ENCODE measurements around the gene PDE9A. TPM values are rescaled to one million over a fixed set of nuclear protein-coding genes. Genes with fewer than 3 reads are reported as not detected.

PDE9A gene
- total and polyA plus RNA-seq, 2 donors (not counting 3 experiments of a cell fraction or from before 2014, with no cell fraction given) = 0.28 to 2.2 TPM

DNA sequence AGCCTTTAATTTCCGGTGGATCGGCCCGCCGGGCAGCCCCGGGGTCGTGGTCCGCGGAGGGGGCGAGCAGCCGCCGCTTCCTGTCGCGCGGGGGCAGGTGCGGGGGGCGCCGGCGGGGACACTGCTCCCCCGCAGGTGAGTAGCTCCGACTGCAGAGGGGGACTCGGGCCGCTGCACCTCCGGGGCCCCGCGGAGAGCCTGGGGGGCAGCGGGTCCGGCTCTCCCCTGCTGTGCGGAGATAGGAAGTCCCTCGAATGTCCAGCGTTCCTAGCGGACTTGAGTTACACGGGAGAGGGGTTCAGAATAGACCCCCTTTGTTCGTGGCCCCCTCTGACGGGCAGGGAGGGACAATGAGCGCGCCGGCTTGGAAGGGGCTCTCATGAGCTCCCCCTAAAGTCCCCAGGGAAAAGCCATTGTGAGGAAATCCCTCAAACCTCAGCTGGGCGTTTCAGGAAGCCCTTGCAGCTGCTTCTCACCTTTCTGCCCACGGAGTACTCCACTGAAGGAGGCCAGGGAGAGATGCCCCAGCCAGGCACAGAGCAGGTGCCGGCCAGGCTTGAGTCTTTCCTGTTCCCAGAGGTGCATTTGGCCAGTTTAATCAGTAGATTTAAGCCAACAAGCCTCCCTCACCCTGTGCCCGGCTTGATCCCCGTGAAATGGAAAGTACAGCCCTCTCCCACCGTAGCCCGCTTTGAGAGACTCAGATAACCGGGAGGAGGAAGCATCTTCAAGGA is 925 bp downstream of the PDE9A start:
- no TSS peak for BruUV-seq (replicated peaks)
- no peaks in the 10 kb centered on the region for H3K4me1 ChIP-seq (ENCODE audit: control insufficient read depth, extremely low read depth, insufficient read depth, low read length)
- no peaks in the 10 kb centered on the region for H3K9me3 ChIP-seq (replicated peaks; ENCODE audit: control insufficient read depth, insufficient read depth, low read length)
- H3K27me3 ChIP-seq (ENCODE audit: control insufficient read depth in 2 of 2, insufficient read depth in 2 of 2, low read length in 2 of 2) = peaks cover 21 to 25% of the 10 kb centered on the region in 2 experiments
- TF ChIP-seq POLR2A (IDR thresholded peaks at IDR 0.05; ENCODE audit: low read depth, low read length) = no peak
- TF ChIP-seq EZH2 (IDR thresholded peaks at IDR 0.05; ENCODE audit: borderline replicate concordance, low read depth, low read length, severe bottlenecking) = peak; percentile 99
- no peak overlapping the region for H3K9ac ChIP-seq (replicated peaks; ENCODE audit: extremely low read depth, insufficient read depth, low read length)
- FAIRE-seq = no peak
- H3K4me3 ChIP-seq (replicated peaks in 1 of 3; ENCODE audit: insufficient read depth in 1 of 3, low read depth in 1 of 3, low read length in 3 of 3) = peak overlapping the region in 1 of 3 experiments; percentile 16
- H3K79me2 ChIP-seq (ENCODE audit: control insufficient read depth, insufficient read depth, low read length) = no peaks in the 10 kb centered on the region
- no peaks in the 10 kb centered on the region for H4K20me1 ChIP-seq (replicated peaks; ENCODE audit: control insufficient read depth, extremely low read depth, insufficient read depth, low read length)
- no peak overlapping the region for H3K27ac ChIP-seq (ENCODE audit: insufficient read depth, low read depth, low read length)
- H2AFZ ChIP-seq (ENCODE audit: low read depth, low read length) = no peak overlapping the region
- CTCF ChIA-PET = interaction anchor here (1.4 to 2.6 kb wide), 2 partner anchors 61 to 163 kb away, joined by 4 to 18 read pairs; no protein-coding TSS in a partner anchor
- dilution Hi-C loops (cut with MboI; ENCODE audit: extremely low pct_ligation_motif_present, low sequenced_read_pairs) (no loop called here), intact Hi-C loops (cut with micrococcal nuclease) (no loop called here)
- DNase-seq (ENCODE audit: low read depth, low spot score) = no peak
- H3K4me2 ChIP-seq (ENCODE audit: insufficient read depth, low read length) = no peak overlapping the region
- POLR2A ChIA-PET = no interaction called here
- no peaks in the 10 kb centered on the region for H3K36me3 ChIP-seq (ENCODE audit: control insufficient read depth in 2 of 2, extremely low read depth in 1 of 2, insufficient read depth in 2 of 2, low read length in 2 of 2)
- H3K9me1 ChIP-seq (replicated peaks; ENCODE audit: control insufficient read depth, extremely low read depth, insufficient read depth, low read length) = no peaks in the 10 kb centered on the region

DNA sequence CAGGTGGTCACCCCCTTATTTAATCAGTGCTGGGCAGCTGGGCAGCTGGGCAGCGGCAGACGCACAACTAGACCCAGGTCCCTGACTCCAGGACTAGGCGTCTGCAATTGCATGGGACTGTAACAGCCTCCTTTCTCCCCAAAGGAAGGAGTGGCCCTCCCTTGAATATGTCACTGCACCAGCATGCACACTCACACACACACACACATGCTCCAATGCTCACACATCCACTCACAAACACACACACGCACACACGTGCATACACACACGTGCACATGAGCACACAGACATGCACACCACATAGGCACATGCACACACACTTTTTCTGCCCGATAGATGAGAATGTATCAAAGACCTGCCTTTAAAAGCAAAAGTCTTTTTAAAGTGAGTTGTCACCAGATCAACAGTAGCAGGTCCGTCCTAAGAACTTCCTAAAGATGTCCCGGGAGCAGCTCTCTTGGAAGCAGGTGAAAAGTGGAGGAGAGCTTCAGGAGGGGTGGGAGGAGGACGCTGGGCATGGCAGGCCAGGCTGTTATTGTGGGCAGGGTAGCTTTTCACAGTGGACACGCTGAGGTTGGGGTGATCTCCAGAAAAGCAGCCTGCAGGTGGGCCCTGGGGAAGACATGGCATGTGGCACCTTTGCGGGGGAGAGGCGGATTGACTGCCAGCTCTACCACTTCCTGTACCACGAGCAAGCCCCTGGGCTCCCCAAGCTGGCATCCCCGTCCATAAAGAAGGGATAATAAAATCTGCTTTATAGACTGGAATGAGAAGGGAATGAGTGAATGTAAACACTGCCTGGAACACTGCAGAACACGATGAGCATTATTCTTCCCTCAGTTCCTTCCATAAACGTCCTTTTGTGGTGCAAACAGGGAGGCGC is 1.7 kb downstream of the PDE9A start:
- intact Hi-C loops (cut with micrococcal nuclease) = no loop called here
- Histone ChIP-seq H3K9me3 (replicated peaks; ENCODE audit: control insufficient read depth, insufficient read depth, low read length) (no peaks in the 10 kb centered on the region), H3K9me1 (replicated peaks; ENCODE audit: control insufficient read depth, extremely low read depth, insufficient read depth, low read length) (no peaks in the 10 kb centered on the region), H3K27ac (ENCODE audit: insufficient read depth, low read depth, low read length) (no peak overlapping the region), H3K4me2 (ENCODE audit: insufficient read depth, low read length) (no peak overlapping the region), H3K4me1 (ENCODE audit: control insufficient read depth, extremely low read depth, insufficient read depth, low read length) (no peaks in the 10 kb centered on the region), H4K20me1 (replicated peaks; ENCODE audit: control insufficient read depth, extremely low read depth, insufficient read depth, low read length) (no peaks in the 10 kb centered on the region), H3K27me3 (ENCODE audit: control insufficient read depth in 2 of 2, insufficient read depth in 2 of 2, low read length in 2 of 2) (peaks cover 21 to 25% of the 10 kb centered on the region in 2 experiments), H2AFZ (ENCODE audit: low read depth, low read length) (no peak overlapping the region), H3K36me3 (ENCODE audit: control insufficient read depth in 2 of 2, extremely low read depth in 1 of 2, insufficient read depth in 2 of 2, low read length in 2 of 2) (no peaks in the 10 kb centered on the region), H3K4me3 (replicated peaks in 1 of 3; ENCODE audit: insufficient read depth in 1 of 3, low read depth in 1 of 3, low read length in 3 of 3) (no peak overlapping the region), H3K9ac (replicated peaks; ENCODE audit: extremely low read depth, insufficient read depth, low read length) (no peak overlapping the region), H3K79me2 (ENCODE audit: control insufficient read depth, insufficient read depth, low read length) (no peaks in the 10 kb centered on the region)
- dilution Hi-C loops (cut with MboI; ENCODE audit: extremely low pct_ligation_motif_present, low sequenced_read_pairs) = no loop called here
- DNase-seq (ENCODE audit: low read depth, low spot score) (no peak), FAIRE-seq (no peak)
- POLR2A ChIA-PET = no interaction called here
- BruUV-seq (replicated peaks) = no TSS peak
- CTCF ChIA-PET = interaction anchor here (0.6 kb wide), 1 partner anchor 489 kb away, joined by 4 read pairs; no protein-coding TSS in a partner anchor
- no peak for TF ChIP-seq JUN (IDR thresholded peaks at IDR 0.05; ENCODE audit: borderline replicate concordance, insufficient read depth, insufficient read length, low read depth)
- TF ChIP-seq, protein P1, sequence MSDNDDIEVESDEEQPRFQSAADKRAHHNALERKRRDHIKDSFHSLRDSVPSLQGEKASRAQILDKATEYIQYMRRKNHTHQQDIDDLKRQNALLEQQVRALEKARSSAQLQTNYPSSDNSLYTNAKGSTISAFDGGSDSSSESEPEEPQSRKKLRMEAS (IDR thresholded peaks at IDR 0.05; ENCODE audit: insufficient read depth, insufficient read length) = no peak
- no peak for TF ChIP-seq POLR2AphosphoS5 (IDR thresholded peaks at IDR 0.05; ENCODE audit: insufficient read depth, low read depth, low read length)
- no peak for TF ChIP-seq GATA2 (IDR thresholded peaks at IDR 0.05; ENCODE audit: insufficient read depth, insufficient read length, low read depth, low read length)
- TF ChIP-seq FOS (IDR thresholded peaks at IDR 0.05; ENCODE audit: borderline replicate concordance, insufficient read depth, low read length) = no peak
- TF ChIP-seq EZH2 (IDR thresholded peaks at IDR 0.05; ENCODE audit: borderline replicate concordance, low read depth, low read length, severe bottlenecking) = no peak
- TF ChIP-seq MYC (IDR thresholded peaks at IDR 0.05; ENCODE audit: low read depth, low read length) = no peak
- TF ChIP-seq, protein P2, sequence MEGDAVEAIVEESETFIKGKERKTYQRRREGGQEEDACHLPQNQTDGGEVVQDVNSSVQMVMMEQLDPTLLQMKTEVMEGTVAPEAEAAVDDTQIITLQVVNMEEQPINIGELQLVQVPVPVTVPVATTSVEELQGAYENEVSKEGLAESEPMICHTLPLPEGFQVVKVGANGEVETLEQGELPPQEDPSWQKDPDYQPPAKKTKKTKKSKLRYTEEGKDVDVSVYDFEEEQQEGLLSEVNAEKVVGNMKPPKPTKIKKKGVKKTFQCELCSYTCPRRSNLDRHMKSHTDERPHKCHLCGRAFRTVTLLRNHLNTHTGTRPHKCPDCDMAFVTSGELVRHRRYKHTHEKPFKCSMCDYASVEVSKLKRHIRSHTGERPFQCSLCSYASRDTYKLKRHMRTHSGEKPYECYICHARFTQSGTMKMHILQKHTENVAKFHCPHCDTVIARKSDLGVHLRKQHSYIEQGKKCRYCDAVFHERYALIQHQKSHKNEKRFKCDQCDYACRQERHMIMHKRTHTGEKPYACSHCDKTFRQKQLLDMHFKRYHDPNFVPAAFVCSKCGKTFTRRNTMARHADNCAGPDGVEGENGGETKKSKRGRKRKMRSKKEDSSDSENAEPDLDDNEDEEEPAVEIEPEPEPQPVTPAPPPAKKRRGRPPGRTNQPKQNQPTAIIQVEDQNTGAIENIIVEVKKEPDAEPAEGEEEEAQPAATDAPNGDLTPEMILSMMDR (IDR thresholded peaks at IDR 0.05; ENCODE audit: extremely low read depth in 1 of 2, insufficient read depth in 1 of 2, low read depth in 1 of 2, low read length in 2 of 2) = no peak
- TF ChIP-seq POLR2A (IDR thresholded peaks at IDR 0.05; ENCODE audit: low read depth, low read length) = no peak
